ENCODE data around the gene ACSM4.

ACSM4 gene

GRCh38 chr12:7302266-7302986 is 1.4 kb upstream of the ACSM4 start:
- DNase-seq (ENCODE audit: low read depth): no peak
- TF ChIP-seq, protein P1, sequence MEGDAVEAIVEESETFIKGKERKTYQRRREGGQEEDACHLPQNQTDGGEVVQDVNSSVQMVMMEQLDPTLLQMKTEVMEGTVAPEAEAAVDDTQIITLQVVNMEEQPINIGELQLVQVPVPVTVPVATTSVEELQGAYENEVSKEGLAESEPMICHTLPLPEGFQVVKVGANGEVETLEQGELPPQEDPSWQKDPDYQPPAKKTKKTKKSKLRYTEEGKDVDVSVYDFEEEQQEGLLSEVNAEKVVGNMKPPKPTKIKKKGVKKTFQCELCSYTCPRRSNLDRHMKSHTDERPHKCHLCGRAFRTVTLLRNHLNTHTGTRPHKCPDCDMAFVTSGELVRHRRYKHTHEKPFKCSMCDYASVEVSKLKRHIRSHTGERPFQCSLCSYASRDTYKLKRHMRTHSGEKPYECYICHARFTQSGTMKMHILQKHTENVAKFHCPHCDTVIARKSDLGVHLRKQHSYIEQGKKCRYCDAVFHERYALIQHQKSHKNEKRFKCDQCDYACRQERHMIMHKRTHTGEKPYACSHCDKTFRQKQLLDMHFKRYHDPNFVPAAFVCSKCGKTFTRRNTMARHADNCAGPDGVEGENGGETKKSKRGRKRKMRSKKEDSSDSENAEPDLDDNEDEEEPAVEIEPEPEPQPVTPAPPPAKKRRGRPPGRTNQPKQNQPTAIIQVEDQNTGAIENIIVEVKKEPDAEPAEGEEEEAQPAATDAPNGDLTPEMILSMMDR (IDR thresholded peaks at IDR 0.05; ENCODE audit: low read depth, low read length, missing control alignments): no peak
- H3K4me3 ChIP-seq (ENCODE audit: low read depth, low read length): no peak overlapping the region

- TF ChIP-seq, protein P1 (IDR thresholded peaks at IDR 0.05; ENCODE audit: low read depth, low read length, missing control alignments): no peak
- no peak for DNase-seq (ENCODE audit: low read depth)
These were observed 642 bp upstream of the ACSM4 start for GRCh38 chr12:7303230-7303629.

DNA sequence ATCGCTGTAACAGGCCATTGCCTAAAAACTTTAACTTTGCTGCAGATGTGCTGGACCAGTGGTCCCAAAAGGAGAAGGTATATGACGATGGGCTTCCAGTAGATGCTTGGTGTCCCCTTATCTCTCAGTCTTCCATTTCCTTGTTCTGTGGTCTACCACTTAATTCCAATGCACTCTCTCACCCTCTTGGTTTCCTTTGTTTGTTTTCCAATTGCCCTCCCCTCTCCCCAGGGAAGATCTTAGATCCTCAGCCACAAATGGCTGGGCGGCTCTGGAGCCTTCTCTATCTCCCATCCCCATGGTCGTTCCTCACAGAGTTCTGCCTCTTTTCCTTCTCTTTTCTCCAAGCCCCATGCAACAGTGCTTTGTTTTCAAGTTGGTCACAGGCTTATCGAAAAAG is 584 bp downstream of the ACSM4 start:
- no peak for DNase-seq (ENCODE audit: low read depth)
- TF ChIP-seq, protein P1 (IDR thresholded peaks at IDR 0.05; ENCODE audit: low read depth, low read length, missing control alignments): no peak
- H3K4me3 ChIP-seq (ENCODE audit: low read depth, low read length): no peak overlapping the region

More at GRCh38 chr12:7303230-7303629, 642 bp upstream of the ACSM4 start:
- no peak overlapping the region for H3K4me3 ChIP-seq (ENCODE audit: low read depth, low read length)

GRCh38 chr12:7310070-7310469 is 6.2 kb downstream of the ACSM4 start:
- H3K4me3 ChIP-seq (ENCODE audit: low read depth, low read length): no peak overlapping the region
- TF ChIP-seq, protein P1 (IDR thresholded peaks at IDR 0.05; ENCODE audit: low read depth, low read length, missing control alignments): no peak

DNA sequence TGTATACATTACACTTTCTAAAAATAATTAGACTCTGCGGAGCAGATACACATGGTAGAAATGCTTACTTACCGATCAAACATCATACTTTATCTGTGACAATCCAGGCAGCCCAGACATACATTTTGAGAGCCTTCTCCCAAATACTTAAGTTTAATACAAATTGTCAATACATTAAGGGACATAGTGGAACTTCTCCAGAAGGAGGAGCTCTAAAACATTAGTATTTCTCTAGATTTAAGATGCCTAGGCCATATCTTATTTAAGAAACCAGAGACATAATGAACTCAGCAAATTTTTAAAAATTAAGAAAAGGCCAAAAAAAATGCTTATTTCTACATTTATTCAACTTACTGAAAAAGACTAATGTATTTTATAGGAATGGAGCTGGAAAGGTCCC is 16.1 kb downstream of the ACSM4 start:
- no peak overlapping the region for H3K4me3 ChIP-seq (ENCODE audit: low read depth, low read length)
- no peak for DNase-seq (ENCODE audit: low read depth)
- TF ChIP-seq, protein P1 (IDR thresholded peaks at IDR 0.05; ENCODE audit: low read depth, low read length, missing control alignments): no peak

More at GRCh38 chr12:7310070-7310469, 6.2 kb downstream of the ACSM4 start:
- DNase-seq (ENCODE audit: low read depth): no peak

- TF ChIP-seq, protein P1 (IDR thresholded peaks at IDR 0.05; ENCODE audit: low read depth, low read length, missing control alignments): no peak
- H3K4me3 ChIP-seq (ENCODE audit: low read depth, low read length): no peak overlapping the region
- DNase-seq (ENCODE audit: low read depth): no peak
These were observed 17.8 kb downstream of the ACSM4 start for GRCh38 chr12:7321624-7322023.

DNA sequence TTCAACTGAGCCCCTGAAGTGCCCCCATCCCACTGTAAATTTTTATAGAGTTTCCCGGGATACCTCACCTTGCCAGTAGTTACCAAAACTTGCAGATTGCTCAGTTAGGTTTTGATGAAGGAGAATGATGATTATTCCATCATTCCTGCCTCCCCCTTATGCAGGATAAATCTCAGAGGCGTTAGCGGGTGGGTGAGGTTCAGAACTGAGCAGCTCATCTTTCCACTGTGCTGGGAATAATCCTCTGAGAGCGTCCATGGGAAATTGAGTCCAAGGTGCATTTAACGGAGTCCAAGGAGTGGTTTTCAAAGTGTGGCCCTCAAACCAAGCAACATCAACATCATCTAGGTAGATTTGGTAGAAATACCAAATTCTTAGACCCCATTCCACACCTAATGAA is 18.7 kb downstream of the ACSM4 start:
- no peak overlapping the region for H3K4me3 ChIP-seq (ENCODE audit: low read depth, low read length)
- no peak for DNase-seq (ENCODE audit: low read depth)
- TF ChIP-seq, protein P1 (IDR thresholded peaks at IDR 0.05; ENCODE audit: low read depth, low read length, missing control alignments): no peak
